Activated CD8-positive, alpha-beta T cell treated with anti-CD3 and anti-CD28 coated beads for 36 hours (primary cell): ENCODE data around the gene UPB1. TPM values are rescaled to one million over a fixed set of nuclear protein-coding genes. Genes with fewer than 3 reads are reported as not detected.

ENCODE experiments used
- ATAC-seq: fragments of 200-7000 bp; cut with Tn5 transposase; one replicate; pipeline ENCODE4 v1.10.0; 2021; ENCODE audit warnings: mild to moderate bottlenecking, moderate library complexity
- CTCF ChIA-PET: fragments of 350-600 bp; sonication (Branson Sonifier 250); formaldehyde crosslinking; loops from one replicate; lab custom pipeline; 2021; ENCODE audit warnings: antibody characterized with exemption; lab: Charles Lee
- POLR2A ChIA-PET: fragments of 350-600 bp; sonication (Branson Sonifier 250); formaldehyde crosslinking; loops from one replicate; lab custom pipeline; 2021; ENCODE audit warnings: antibody characterized with exemption; lab: Charles Lee
- DNase-seq: peaks from one replicate; pipeline ENCODE4 v3.0.0-alpha.2; 2020
- H3K27ac Mint-ChIP-seq: one replicate; pipeline ENCODE4 v1.8.0; 2021; ENCODE audit warnings: mild to moderate bottlenecking, mixed read lengths
- H3K27me3 Mint-ChIP-seq: one replicate; pipeline ENCODE4 v1.8.0; 2021; ENCODE audit warnings: mixed read lengths
- H3K36me3 Mint-ChIP-seq: one replicate; pipeline ENCODE4 v1.8.0; 2021; ENCODE audit warnings: low read depth, mixed read lengths
- H3K4me1 Mint-ChIP-seq: one replicate; pipeline ENCODE4 v1.8.0; 2021; ENCODE audit warnings: low read depth, mixed read lengths
- H3K4me3 Mint-ChIP-seq: one replicate; pipeline ENCODE4 v1.8.0; 2021; ENCODE audit warnings: mild to moderate bottlenecking, moderate library complexity, mixed read lengths
- H3K9me3 Mint-ChIP-seq: one replicate; pipeline ENCODE4 v1.8.0; 2021; ENCODE audit warnings: mixed read lengths
- CTCF ChIP-seq: fragments of 200-600 bp; IDR thresholded peaks from one replicate; pipeline ENCODE4 v1.8.0; 2022; ENCODE audit warnings: antibody characterized with exemption, mild to moderate bottlenecking
- intact Hi-C: fragments of 100-400 bp; cut with micrococcal nuclease; formaldehyde crosslinking; loops from one replicate; pipeline ENCODE4 v1.10.0; 2022
- total RNA-seq, 2 experiments: library from RNA; stranded (reverse); gene quantifications; one replicate each; pipeline ENCODE4 v1.2.3, GENCODE V29; 2021

Gene UPB1
- total RNA-seq, 2 experiments from 2014 or later, result 0.16 to 0.49 TPM

GRCh38 chr22:24503843-24504338 is 8.8 kb downstream of the UPB1 start:
- no peak overlapping the region for H3K27ac Mint-ChIP-seq
- H3K9me3 Mint-ChIP-seq, result no peaks in the 10 kb centered on the region
- CTCF ChIA-PET, result interaction anchor here (0.8 to 4.9 kb wide), 6 partner anchors 22 to 81 kb away, joined by 3 to 46 read pairs (median 5); partner anchors contain the start of gene ADORA2A
- peaks cover 8% of the 10 kb centered on the region for H3K4me1 Mint-ChIP-seq
- ATAC-seq (no peak), DNase-seq (no peak)
- POLR2A ChIA-PET, result interaction anchor here (0.9 to 1.7 kb wide), 2 partner anchors 81 to 160 kb away, joined by 3 to 4 read pairs; no protein-coding TSS in a partner anchor
- no peaks in the 10 kb centered on the region for H3K36me3 Mint-ChIP-seq
- H3K27me3 Mint-ChIP-seq, result no peaks in the 10 kb centered on the region
- intact Hi-C loops, result loop anchor here (5.0 kb wide), 1 partner anchor 77 kb away; the partner anchor contains the start of gene ADORA2A
- H3K4me3 Mint-ChIP-seq, result no peak overlapping the region
- TF ChIP-seq CTCF, result no peak

GRCh38 chr22:24504540-24504939 is 9.4 kb downstream of the UPB1 start:
- no peak for TF ChIP-seq CTCF
- Mint-ChIP-seq H3K4me3 (no peak overlapping the region), H3K9me3 (no peaks in the 10 kb centered on the region), H3K27me3 (no peaks in the 10 kb centered on the region), H3K36me3 (no peaks in the 10 kb centered on the region), H3K27ac (no peak overlapping the region), H3K4me1 (peaks cover 8% of the 10 kb centered on the region)
- ChIA-PET POLR2A (no interaction called here), CTCF (interaction anchor here (0.8 to 4.9 kb wide), 4 partner anchors 17 to 82 kb away, joined by 5 to 46 read pairs (median 18); partner anchors contain the start of gene ADORA2A)
- ATAC-seq, result no peak
- intact Hi-C loops, result loop anchor here (5.0 kb wide), 1 partner anchor 77 kb away; the partner anchor contains the start of gene ADORA2A
- DNase-seq, result no peak

- POLR2A ChIA-PET, result no interaction called here
- Mint-ChIP-seq H3K4me1 (peaks cover 8% of the 10 kb centered on the region), H3K4me3 (no peak overlapping the region), H3K9me3 (no peaks in the 10 kb centered on the region), H3K36me3 (no peaks in the 10 kb centered on the region), H3K27ac (no peak overlapping the region), H3K27me3 (no peaks in the 10 kb centered on the region)
- intact Hi-C loops, result loop anchor here (5.0 kb wide), 1 partner anchor 78 kb away; the partner anchor contains the start of gene ADORA2A
- CTCF ChIA-PET, result interaction anchor here (1.1 to 4.9 kb wide), 4 partner anchors 17 to 85 kb away, joined by 3 to 46 read pairs (median 7); no protein-coding TSS in a partner anchor
- DNase-seq (no peak), ATAC-seq (no peak)
- TF ChIP-seq CTCF, result no peak
These were observed 10.0 kb downstream of the UPB1 start for GRCh38 chr22:24504956-24505736.

GRCh38 chr22:24506802-24507438 is 11.8 kb downstream of the UPB1 start:
- H3K9me3 Mint-ChIP-seq, result no peaks in the 10 kb centered on the region
- intact Hi-C loops, result no loop called here
- H3K4me3 Mint-ChIP-seq, result no peak overlapping the region
- TF ChIP-seq CTCF, result no peak
- H3K4me1 Mint-ChIP-seq, result peaks cover 14% of the 10 kb centered on the region
- H3K36me3 Mint-ChIP-seq, result no peaks in the 10 kb centered on the region
- DNase-seq (no peak), ATAC-seq (no peak)
- ChIA-PET CTCF (interaction anchor here (1.2 to 2.7 kb wide), 5 partner anchors 15 to 86 kb away, joined by 3 to 9 read pairs (median 7); no protein-coding TSS in a partner anchor), POLR2A (interaction anchor here (1.5 kb wide), 1 partner anchor 20 kb away, joined by 4 read pairs; no protein-coding TSS in a partner anchor)
- H3K27ac Mint-ChIP-seq, result no peak overlapping the region
- H3K27me3 Mint-ChIP-seq, result no peaks in the 10 kb centered on the region
